ENCODE data around the gene CD200. TPM values are rescaled to one million over a fixed set of nuclear protein-coding genes. Genes with fewer than 3 reads are reported as not detected.

CD200 gene
- total and polyA plus RNA-seq, 9 of the 15 experiments (the other 6 are each of a cell fraction or from before 2014, with no cell fraction given) = 0.13 TPM; not detected in 8

DNA sequence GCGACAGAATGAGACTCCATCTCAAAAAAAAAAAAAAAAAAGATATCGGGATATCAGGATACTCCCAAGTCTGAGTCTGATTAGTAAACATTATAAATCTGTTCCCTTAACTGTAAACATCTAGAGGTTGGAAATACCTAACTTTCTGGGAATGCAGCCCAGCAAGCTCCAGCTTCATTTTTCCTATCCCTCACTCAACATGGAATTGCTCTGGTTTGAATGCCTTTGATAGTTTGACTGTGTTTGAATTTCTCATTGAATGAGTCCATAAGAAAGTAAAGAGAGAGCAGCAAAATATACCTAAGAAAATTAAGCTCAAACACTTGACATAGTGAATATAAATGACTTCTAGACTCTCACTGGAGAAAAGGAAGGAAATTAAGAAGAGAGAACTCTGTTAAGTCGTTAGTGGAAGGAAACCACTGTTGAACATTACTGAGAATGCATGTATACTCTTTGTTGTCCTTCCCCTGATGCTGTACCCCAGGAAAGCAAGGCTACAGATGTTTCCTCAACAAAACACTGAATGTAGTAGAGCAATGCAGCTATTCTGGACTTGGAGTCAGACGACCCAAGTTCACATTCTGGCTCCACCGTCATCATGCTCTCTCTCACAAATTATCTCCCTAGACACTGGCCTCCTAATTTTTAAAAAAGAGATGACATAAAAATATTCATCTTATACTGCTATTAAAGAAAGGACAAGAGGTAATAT, 62.4 kb downstream of the CD200 start:
- H2AFZ ChIP-seq (ENCODE audit: low read depth, low read length) = no peak overlapping the region
- no peaks in the 10 kb centered on the region for H3K9me3 ChIP-seq (replicated peaks; ENCODE audit: control insufficient read depth, insufficient read depth, low read depth, low read length)
- no peaks in the 10 kb centered on the region for H3K4me1 ChIP-seq (replicated peaks in 1 of 2; ENCODE audit: control insufficient read depth in 2 of 2, insufficient read depth in 2 of 2, low read length in 2 of 2)
- FAIRE-seq (no peak), ATAC-seq (no peak), DNase-seq (ENCODE audit: extremely low read depth in 1 of 4, low spot score in 3 of 4) (no peak)
- H3K9ac ChIP-seq (ENCODE audit: insufficient read depth in 1 of 2, low read depth in 2 of 2, low read length in 2 of 2) = no peak overlapping the region
- H3K4me3 ChIP-seq = no peak overlapping the region
- no TSS peak for BruUV-seq (replicated peaks)
- no peak for TF ChIP-seq NR2F6 (CRISPR knock-in tag; IDR thresholded peaks at IDR 0.05)
- TF ChIP-seq FOSL1 (tag; conservative IDR thresholded peaks at IDR 0.05) = no peak
- TF ChIP-seq, protein P1, sequence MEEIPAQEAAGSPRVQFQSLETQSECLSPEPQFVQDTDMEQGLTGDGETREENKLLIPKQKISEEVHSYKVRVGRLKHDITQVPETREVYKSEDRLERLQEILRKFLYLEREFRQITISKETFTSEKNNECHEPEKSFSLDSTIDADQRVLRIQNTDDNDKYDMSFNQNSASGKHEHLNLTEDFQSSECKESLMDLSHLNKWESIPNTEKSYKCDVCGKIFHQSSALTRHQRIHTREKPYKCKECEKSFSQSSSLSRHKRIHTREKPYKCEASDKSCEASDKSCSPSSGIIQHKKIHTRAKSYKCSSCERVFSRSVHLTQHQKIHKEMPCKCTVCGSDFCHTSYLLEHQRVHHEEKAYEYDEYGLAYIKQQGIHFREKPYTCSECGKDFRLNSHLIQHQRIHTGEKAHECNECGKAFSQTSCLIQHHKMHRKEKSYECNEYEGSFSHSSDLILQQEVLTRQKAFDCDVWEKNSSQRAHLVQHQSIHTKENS (CRISPR knock-in tag; IDR thresholded peaks at IDR 0.05) = no peak
- no peak for TF ChIP-seq ZNF507 (tag; conservative IDR thresholded peaks at IDR 0.05)
- no peak for TF ChIP-seq NR2C1 (IDR thresholded peaks at IDR 0.05)
- no peak for TF ChIP-seq NR2C1 (tag; IDR thresholded peaks at IDR 0.05)
- TF ChIP-seq CEBPG (CRISPR knock-in tag; IDR thresholded peaks at IDR 0.05) = no peak
- TF ChIP-seq CEBPG (tag; conservative IDR thresholded peaks at IDR 0.05 in 1 of 2, IDR thresholded peaks at IDR 0.05 in 1 of 2) = no peak
- H3K79me2 ChIP-seq (ENCODE audit: control insufficient read depth, insufficient read depth, low read length) = no peaks in the 10 kb centered on the region
- H4K20me1 ChIP-seq (replicated peaks; ENCODE audit: control insufficient read depth, insufficient read depth, low read length) = no peaks in the 10 kb centered on the region
- H3K27me3 ChIP-seq (ENCODE audit: control insufficient read depth in 2 of 2, insufficient read depth in 2 of 2, low read length in 2 of 2) = no peaks in the 10 kb centered on the region
- H3K36me3 ChIP-seq (ENCODE audit: control insufficient read depth, insufficient read depth, low read length) = no peaks in the 10 kb centered on the region
- 0% methylated on average over 3 of the region's 5 CpGs for WGBS (ENCODE audit: insufficient coverage, low coverage, missing lambda C conversion rate)
- H3K4me2 ChIP-seq (ENCODE audit: insufficient read depth, low read length) = no peak overlapping the region
- CTCF ChIA-PET (ENCODE audit: low intra/inter-chr PET ratio) = no interaction called here
- in situ Hi-C loops (cut with MboI) = no loop called here
- no peaks in the 10 kb centered on the region for H3K9me1 ChIP-seq (ENCODE audit: control insufficient read depth, insufficient read depth, low read length)
- intact Hi-C loops (cut with micrococcal nuclease) = no loop called here
- POLR2A ChIA-PET = no interaction called here
- no peak overlapping the region for H3K27ac ChIP-seq (ENCODE audit: extremely low read depth, low read depth, low read length)

Measured in K562 (cell line).